IPS DF 6.9 (cell line): Measurements from ENCODE around the gene NFILZ.

Experiments
- DNase-seq: peaks from one replicate; pipeline ENCODE4 v3.0.0-alpha.2; 2013; ENCODE audit warnings: low read depth, low spot score
- H3K27ac ChIP-seq: one replicate; pipeline ENCODE4 v1.5.1; 2013; ENCODE audit warnings: low read length, control low read depth
- H3K27me3 ChIP-seq: 2 replicates; pipeline ENCODE4 v1.6.1; 2013; ENCODE audit warnings: mild to moderate bottlenecking, low read length; ENCODE audit not compliant: control insufficient read depth, insufficient read depth
- H3K36me3 ChIP-seq: 2 replicates; pipeline ENCODE4 v1.6.1; 2013; ENCODE audit warnings: low read length; ENCODE audit not compliant: control insufficient read depth, insufficient read depth
- H3K4me1 ChIP-seq: 2 replicates; pipeline ENCODE4 v1.6.1; 2013; ENCODE audit warnings: low read length; ENCODE audit not compliant: control insufficient read depth, insufficient read depth
- H3K4me3 ChIP-seq: 2 replicates; pipeline ENCODE4 v1.5.1; 2013; ENCODE audit warnings: mild to moderate bottlenecking, low read length
- H3K9me3 ChIP-seq: 2 replicates; pipeline ENCODE4 v1.6.1; 2013; ENCODE audit warnings: low read length, inconsistent platforms; ENCODE audit not compliant: control insufficient read depth, insufficient read depth
- WGBS: extraction: QIAGEN DNeasy Blood & Tissue Kit; methylation state at CpG from one replicate; pipeline ENCODE4 v1.1.7; 2013; ENCODE audit warnings: mixed read lengths, missing lambda C conversion rate; ENCODE audit not compliant: insufficient read length, insufficient coverage; 5-methylcytosine and 5-hydroxymethylcytosine counted together

NFILZ gene

DNA sequence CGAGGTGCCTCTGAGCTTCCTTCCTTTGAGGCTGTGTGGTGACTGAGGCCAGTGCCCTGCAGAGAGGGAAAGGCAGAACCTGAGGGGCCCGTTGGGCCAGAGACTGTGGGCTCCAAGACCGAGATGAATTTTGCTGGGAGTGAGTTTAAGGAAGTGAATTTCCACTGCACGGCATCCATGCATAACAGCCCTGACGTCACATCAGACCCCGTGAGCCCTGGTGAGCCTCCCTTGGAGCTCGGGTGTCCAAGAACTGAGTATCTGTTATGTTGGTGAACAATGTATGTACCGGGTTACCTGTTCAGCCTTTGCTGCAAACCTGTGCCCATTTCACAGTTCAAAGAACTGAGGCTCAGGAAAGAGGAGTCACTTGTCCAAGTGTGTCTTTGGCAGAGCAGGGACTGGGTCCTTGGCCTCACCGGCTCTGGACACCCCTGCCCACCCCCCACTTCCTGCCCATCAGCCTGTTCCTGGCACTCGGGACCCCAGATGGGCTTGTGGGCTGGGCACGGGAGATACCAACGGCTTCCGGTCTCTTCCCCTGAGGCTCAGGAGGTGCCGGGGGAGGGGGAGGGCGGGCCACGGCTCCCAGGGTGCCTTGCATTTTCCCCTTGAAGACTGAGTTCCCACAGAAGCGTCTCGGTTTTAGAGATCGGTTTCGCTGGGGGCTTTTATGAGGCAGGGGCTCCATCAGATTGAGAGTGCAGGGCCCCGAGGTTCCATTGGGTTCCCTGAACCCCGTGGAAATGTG, 33.7 kb downstream of the NFILZ start:
- WGBS, result no CpG with 5 or more reads among the region's 22 CpGs
- no peak for DNase-seq
- no peaks in the 10 kb centered on the region for H3K36me3 ChIP-seq
- H3K9me3 ChIP-seq, result no peaks in the 10 kb centered on the region
- H3K27me3 ChIP-seq, result no peaks in the 10 kb centered on the region; the same call in 1 of the 2 replicates
- no peak overlapping the region for H3K4me3 ChIP-seq
- no peak overlapping the region for H3K27ac ChIP-seq
- H3K4me1 ChIP-seq, result no peaks in the 10 kb centered on the region

DNA sequence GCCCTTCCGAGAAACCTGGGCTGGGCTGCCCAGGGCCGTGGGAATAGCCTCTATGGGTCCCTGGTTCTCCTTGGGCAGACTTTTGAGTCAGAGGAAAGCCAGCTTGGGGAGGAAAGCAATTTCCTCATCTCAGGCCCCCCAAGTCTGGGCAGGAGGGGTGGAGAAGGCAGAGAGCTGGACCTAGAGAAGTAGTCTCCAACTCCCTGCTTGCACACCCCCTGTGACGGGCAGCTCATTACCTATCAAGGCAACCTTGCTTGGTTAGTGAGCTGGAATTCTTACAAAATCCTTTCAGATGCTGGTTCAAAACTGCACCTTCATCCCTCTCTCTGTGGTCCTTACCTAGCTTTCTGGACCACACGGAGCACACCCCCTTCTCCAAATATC, 34.2 kb downstream of the NFILZ start:
- Histone ChIP-seq H3K36me3 (no peaks in the 10 kb centered on the region), H3K9me3 (no peaks in the 10 kb centered on the region), H3K27ac (no peak overlapping the region), H3K27me3 (no peaks in the 10 kb centered on the region; the same call in 1 of the 2 replicates), H3K4me3 (no peak overlapping the region), H3K4me1 (no peaks in the 10 kb centered on the region)
- no peak for DNase-seq
- no CpG with 5 or more reads among the region's 4 CpGs for whole genome bisulfite sequencing

DNA sequence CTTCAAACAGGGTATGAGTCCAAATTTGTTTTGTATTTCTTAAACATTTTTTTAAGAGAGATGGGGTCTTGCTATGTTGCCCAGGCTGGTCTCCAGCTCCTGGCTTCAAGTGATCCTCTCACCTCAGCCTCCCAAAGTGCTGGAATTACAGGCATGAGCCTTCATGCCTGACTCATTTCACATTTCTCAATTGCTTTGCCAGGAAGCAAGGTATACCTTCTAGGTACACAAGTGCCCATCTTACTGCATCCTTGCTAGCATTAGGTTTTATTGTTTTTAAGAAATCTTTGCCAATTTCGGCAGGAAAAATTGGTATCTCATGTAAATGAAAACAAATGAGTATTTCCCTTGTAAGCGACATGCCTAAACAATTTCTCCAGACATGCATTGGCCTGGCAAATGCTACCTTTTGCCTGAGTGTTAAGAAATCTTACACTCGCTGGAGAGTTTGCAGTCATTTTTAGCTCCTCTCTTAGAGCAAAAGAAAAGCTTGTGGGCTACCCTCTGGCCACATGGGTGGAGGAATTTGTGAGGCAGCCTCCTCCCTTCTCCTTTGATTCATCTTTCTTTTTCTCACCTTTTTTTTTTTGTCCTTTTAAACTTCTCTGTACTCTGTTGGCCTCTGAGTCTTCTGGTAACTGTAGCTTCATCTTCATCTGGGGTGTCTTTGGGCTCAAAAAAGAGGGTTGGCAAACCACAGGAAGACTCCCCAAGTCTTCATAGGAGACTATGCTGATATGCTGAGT, 35.2 kb downstream of the NFILZ start:
- Histone ChIP-seq H3K4me3 (no peak overlapping the region), H3K27me3 (no peaks in the 10 kb centered on the region; the same call in 1 of the 2 replicates), H3K36me3 (no peaks in the 10 kb centered on the region), H3K9me3 (no peaks in the 10 kb centered on the region), H3K27ac (no peak overlapping the region), H3K4me1 (no peaks in the 10 kb centered on the region)
- DNase-seq, result no peak
- WGBS, result no CpG with 5 or more reads among the region's 3 CpGs

DNA sequence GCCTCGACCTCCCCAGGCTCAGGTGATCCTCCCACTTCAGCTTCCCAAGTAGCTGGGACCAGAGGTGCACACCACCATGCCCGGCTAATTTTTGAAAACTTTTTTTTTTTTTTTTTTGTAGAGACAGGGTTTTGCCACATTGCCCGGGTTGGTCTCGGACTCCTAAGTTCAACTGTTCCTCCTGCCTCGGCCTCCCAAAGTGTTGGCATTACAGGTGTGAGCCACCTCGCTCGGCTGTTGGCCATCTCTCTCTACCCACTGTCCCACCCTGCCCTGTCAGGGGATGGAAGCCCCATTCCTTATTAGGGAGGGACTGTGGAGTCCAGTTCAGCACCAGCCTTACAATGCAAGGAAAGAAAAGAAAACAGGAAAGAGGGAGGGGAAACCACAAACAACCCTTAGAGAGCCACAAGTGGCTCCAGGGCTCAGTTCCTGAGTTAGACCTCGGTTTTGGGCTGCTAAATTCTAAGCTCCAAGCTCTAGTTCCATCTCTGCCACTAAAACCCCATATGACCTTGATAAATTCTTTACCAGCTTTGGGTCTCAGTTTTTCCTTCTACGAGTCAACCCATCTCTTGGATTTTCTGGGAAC, 36.5 kb downstream of the NFILZ start:
- WGBS, result no CpG with 5 or more reads among the region's 9 CpGs
- no peaks in the 10 kb centered on the region for H3K36me3 ChIP-seq
- DNase-seq, result no peak
- no peak overlapping the region for H3K27ac ChIP-seq
- H3K9me3 ChIP-seq, result no peaks in the 10 kb centered on the region
- H3K4me1 ChIP-seq, result no peaks in the 10 kb centered on the region
- H3K4me3 ChIP-seq, result no peak overlapping the region
- no peaks in the 10 kb centered on the region; the same call in 1 of the 2 replicates for H3K27me3 ChIP-seq

DNA sequence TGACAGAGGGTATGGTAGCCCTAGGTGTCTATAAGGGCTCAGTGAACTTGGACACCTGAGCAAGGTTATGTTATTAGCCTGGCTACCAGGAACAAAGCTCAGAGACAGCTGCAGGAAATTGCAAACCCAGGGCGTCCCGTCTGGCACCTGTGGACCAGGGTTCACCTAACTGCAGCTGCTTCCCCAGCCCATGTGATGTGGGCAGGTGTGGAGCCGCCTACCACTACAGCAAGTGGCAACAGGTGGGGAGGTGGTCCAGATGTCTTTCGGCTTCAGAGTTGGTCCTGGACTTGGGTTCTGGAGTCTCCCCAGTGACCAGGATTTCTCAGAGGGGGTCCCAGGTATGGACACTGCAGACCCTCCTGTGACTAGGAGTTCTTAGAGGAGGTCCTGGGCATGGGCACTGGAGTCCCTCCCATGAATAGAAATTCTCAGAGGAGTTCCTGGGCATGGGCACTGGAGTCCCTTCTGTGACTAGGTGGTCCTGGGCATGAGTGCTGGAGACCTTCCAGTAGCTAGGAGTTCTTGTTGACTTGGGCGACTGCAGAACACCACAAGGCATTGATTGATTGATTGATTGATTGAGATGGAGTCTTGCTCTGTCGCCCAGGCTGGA, 43.0 kb downstream of the NFILZ start:
- Histone ChIP-seq H3K27me3 (no peaks in the 10 kb centered on the region), H3K9me3 (no peaks in the 10 kb centered on the region), H3K4me1 (no peaks in the 10 kb centered on the region), H3K27ac (no peak overlapping the region), H3K36me3 (no peaks in the 10 kb centered on the region), H3K4me3 (no peak overlapping the region)
- no CpG with 5 or more reads among the region's 6 CpGs for WGBS
- no peak for DNase-seq

DNA sequence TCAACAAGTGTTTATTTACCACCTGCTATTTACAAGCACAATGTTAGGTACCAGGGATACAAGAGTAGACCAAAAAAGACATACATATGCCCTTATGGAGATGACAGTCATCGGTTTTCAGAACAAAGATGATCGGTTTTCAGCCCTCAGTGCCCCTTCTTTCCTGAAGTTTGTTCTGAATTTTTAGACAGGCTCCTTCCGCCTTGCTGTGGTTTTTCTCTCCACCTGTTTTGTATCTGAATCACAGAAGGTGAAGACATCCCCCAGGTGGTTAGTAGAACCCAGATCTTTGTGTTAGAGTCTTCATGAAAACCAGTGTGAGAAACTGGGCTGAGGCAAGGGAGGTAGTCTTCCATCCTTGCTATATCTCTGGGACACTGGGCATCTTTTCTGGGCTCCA, 44.6 kb downstream of the NFILZ start:
- H3K4me1 ChIP-seq, result no peaks in the 10 kb centered on the region
- no peaks in the 10 kb centered on the region for H3K36me3 ChIP-seq
- no peak for DNase-seq
- no peaks in the 10 kb centered on the region for H3K27me3 ChIP-seq
- H3K27ac ChIP-seq, result no peak overlapping the region
- no peak overlapping the region for H3K4me3 ChIP-seq
- H3K9me3 ChIP-seq, result no peaks in the 10 kb centered on the region
- WGBS, result no CpG with 5 or more reads among the region's 3 CpGs

DNA sequence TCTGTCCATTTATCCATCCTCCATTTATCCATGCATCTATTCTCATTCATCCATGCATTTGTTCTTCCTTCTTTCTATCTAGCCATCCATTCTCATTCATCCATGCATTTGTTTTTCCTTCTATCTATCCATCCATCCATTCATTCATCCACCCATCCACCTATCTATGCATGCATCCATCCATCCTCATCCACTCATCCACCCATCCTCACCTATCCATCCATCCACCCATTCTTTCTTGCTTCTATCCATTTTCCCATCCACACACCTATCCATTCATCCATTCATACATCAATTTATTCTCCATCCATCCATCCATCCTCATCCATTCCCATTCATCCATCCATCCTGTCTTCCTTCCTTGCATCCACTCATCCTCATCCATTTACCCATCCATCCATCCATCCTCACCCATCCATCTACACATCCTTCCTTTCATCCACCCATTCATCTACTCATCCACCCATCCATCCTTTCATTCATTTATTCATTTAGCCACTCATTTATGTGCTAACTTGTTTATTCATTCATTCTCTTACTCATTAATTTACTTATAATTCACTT, 47.9 kb downstream of the NFILZ start:
- no peak overlapping the region for H3K27ac ChIP-seq
- no peaks in the 10 kb centered on the region for H3K36me3 ChIP-seq
- no peaks in the 10 kb centered on the region for H3K4me1 ChIP-seq
- no peaks in the 10 kb centered on the region for H3K9me3 ChIP-seq
- no peaks in the 10 kb centered on the region for H3K27me3 ChIP-seq
- H3K4me3 ChIP-seq, result no peak overlapping the region
- DNase-seq, result no peak
